MM.1S (cell line): ENCODE measurements around the gene DNER.

Experiments
- DNase-seq: peaks from one replicate; pipeline ENCODE4 v3.0.0-alpha.2; 2015
- H2AFZ ChIP-seq: fragments of 300-600 bp; sonication (generic); 2 replicates; pipeline ENCODE4 v1.6.0; 2016; ENCODE audit warnings: antibody characterized with exemption, low read length
- H3F3A ChIP-seq: fragments of 300-600 bp; sonication (generic); 2 replicates; pipeline ENCODE4 v1.6.1; 2016; ENCODE audit warnings: mild to moderate bottlenecking, antibody characterized with exemption, low read length, moderate library complexity, mixed read lengths; ENCODE audit not compliant: insufficient read depth
- H3K27ac ChIP-seq: fragments of 300-600 bp; sonication (generic); 2 replicates; pipeline ENCODE4 v1.5.1; 2016; ENCODE audit warnings: mild to moderate bottlenecking, low read length
- H3K27me3 ChIP-seq: fragments of 300-600 bp; sonication (generic); replicated peaks from 2 replicates; pipeline ENCODE4 v1.6.0; 2016; ENCODE audit warnings: low read length; ENCODE audit not compliant: insufficient read depth
- H3K36me3 ChIP-seq: fragments of 300-600 bp; sonication (generic); replicated peaks from 2 replicates; pipeline ENCODE4 v1.6.1; 2016; ENCODE audit warnings: mild to moderate bottlenecking, low read length, mixed read lengths; ENCODE audit not compliant: insufficient read depth
- H3K4me1 ChIP-seq: fragments of 300-600 bp; sonication (generic); 2 replicates; pipeline ENCODE4 v1.6.1; 2016; ENCODE audit warnings: low read length, mixed read lengths
- H3K4me2 ChIP-seq: fragments of 300-600 bp; sonication (generic); 2 replicates; pipeline ENCODE4 v1.6.0; 2016; ENCODE audit warnings: low read depth, low read length
- H3K4me3 ChIP-seq: fragments of 300-600 bp; sonication (generic); 2 replicates; pipeline ENCODE4 v1.5.1; 2016; ENCODE audit warnings: low read length, mixed read lengths
- H3K79me2 ChIP-seq: fragments of 300-600 bp; sonication (generic); 2 replicates; pipeline ENCODE4 v1.6.1; 2016; ENCODE audit warnings: mixed run types, low read length, mixed read lengths
- H3K9ac ChIP-seq: fragments of 300-600 bp; sonication (generic); 2 replicates; pipeline ENCODE4 v1.6.1; 2016; ENCODE audit warnings: low read length, mixed read lengths
- H3K9me2 ChIP-seq: fragments of 300-600 bp; sonication (generic); replicated peaks from 2 replicates; pipeline ENCODE4 v1.6.1; 2016; ENCODE audit warnings: mild to moderate bottlenecking, low read length, mixed read lengths; ENCODE audit not compliant: insufficient read depth
- H3K9me3 ChIP-seq: fragments of 300-600 bp; sonication (generic); replicated peaks from 2 replicates; pipeline ENCODE4 v1.6.1; 2016; ENCODE audit warnings: mild to moderate bottlenecking, low read length, mixed read lengths; ENCODE audit not compliant: insufficient read depth
- H4K20me1 ChIP-seq: fragments of 300-600 bp; sonication (generic); 2 replicates; pipeline ENCODE4 v1.6.1; 2016; ENCODE audit warnings: mild to moderate bottlenecking, low read length, moderate library complexity, mixed read lengths; ENCODE audit not compliant: insufficient read depth
- CTCF ChIP-seq: fragments of 300-600 bp; sonication (generic); IDR thresholded peaks from 2 replicates; pipeline ENCODE4 v1.5.1; 2016; ENCODE audit warnings: antibody characterized with exemption, low read length, mixed read lengths
- EZH2 ChIP-seq: fragments of 300-600 bp; sonication (generic); optimal IDR thresholded peaks from 2 replicates; pipeline ENCODE3; 2017; ENCODE audit warnings: low read depth, mild to moderate bottlenecking, antibody characterized with exemption, low read length, mixed read lengths
- EZH2phosphoT487 ChIP-seq: fragments of 300-600 bp; sonication (generic); IDR thresholded peaks from 2 replicates; pipeline ENCODE4 v1.6.1; 2018; ENCODE audit warnings: antibody characterized with exemption, low read length

Gene DNER

GRCh38 chr2:229372207-229372606 lies 342.1 kb downstream of the DNER start:
- Histone ChIP-seq H3K36me3 (no peaks in the 10 kb centered on the region), H3K9me2 (no peaks in the 10 kb centered on the region), H3K4me2 (no peak overlapping the region), H3K4me3 (no peak overlapping the region), H3F3A (no peaks in the 10 kb centered on the region), H4K20me1 (no peaks in the 10 kb centered on the region), H3K79me2 (no peaks in the 10 kb centered on the region), H2AFZ (no peak overlapping the region), H3K9ac (no peak overlapping the region), H3K4me1 (no peaks in the 10 kb centered on the region), H3K9me3 (no peaks in the 10 kb centered on the region), H3K27ac (no peak overlapping the region), H3K27me3 (no peaks in the 10 kb centered on the region)
- TF ChIP-seq EZH2phosphoT487 = no peak
- TF ChIP-seq CTCF = no peak
- TF ChIP-seq EZH2 = no peak
- no peak for DNase-seq

- H3K9me3 ChIP-seq = no peaks in the 10 kb centered on the region
- no peaks in the 10 kb centered on the region for H3K36me3 ChIP-seq
- no peak overlapping the region for H3K9ac ChIP-seq
- H3K4me2 ChIP-seq = no peak overlapping the region
- no peak overlapping the region for H2AFZ ChIP-seq
- H3K4me1 ChIP-seq = no peaks in the 10 kb centered on the region
- TF ChIP-seq CTCF = no peak
- TF ChIP-seq EZH2phosphoT487 = no peak
- TF ChIP-seq EZH2 = no peak
- H3K9me2 ChIP-seq = no peaks in the 10 kb centered on the region
- H3K79me2 ChIP-seq = no peaks in the 10 kb centered on the region
- H3K4me3 ChIP-seq = no peak overlapping the region
- no peaks in the 10 kb centered on the region for H3F3A ChIP-seq
- H3K27me3 ChIP-seq = no peaks in the 10 kb centered on the region
- DNase-seq = no peak
- no peaks in the 10 kb centered on the region for H4K20me1 ChIP-seq
- H3K27ac ChIP-seq = no peak overlapping the region
Measured at GRCh38 chr2:229371086-229371485, 343.3 kb downstream of the DNER start.

DNA sequence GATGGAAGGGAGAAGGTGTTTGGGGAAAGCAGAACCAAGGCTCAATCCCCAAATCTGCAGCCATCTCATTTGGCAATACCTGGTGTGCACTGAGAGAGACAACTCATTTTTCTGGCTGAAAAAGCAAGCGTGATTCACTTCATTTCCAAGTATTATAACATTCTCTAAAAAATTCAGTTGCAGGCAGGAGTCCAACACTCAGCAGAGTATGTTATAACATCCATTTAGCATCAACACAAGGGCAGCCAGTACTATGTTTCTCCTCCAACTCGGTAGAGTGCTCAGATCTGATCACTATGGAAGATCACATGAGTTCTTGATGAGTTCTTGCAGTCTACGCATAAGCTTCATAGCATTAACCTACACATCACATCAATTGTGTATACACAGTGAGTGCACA lies 343.8 kb downstream of the DNER start:
- H3K36me3 ChIP-seq = no peaks in the 10 kb centered on the region
- H3K4me2 ChIP-seq = no peak overlapping the region
- no peaks in the 10 kb centered on the region for H3K9me3 ChIP-seq
- no peaks in the 10 kb centered on the region for H3K79me2 ChIP-seq
- no peak for DNase-seq
- no peak overlapping the region for H3K27ac ChIP-seq
- H3K9me2 ChIP-seq = no peaks in the 10 kb centered on the region
- no peaks in the 10 kb centered on the region for H3K27me3 ChIP-seq
- no peaks in the 10 kb centered on the region for H3F3A ChIP-seq
- no peak for TF ChIP-seq CTCF
- TF ChIP-seq EZH2phosphoT487 = no peak
- no peak for TF ChIP-seq EZH2
- H3K4me1 ChIP-seq = no peaks in the 10 kb centered on the region
- H3K4me3 ChIP-seq = no peak overlapping the region
- H3K9ac ChIP-seq = no peak overlapping the region
- H4K20me1 ChIP-seq = no peaks in the 10 kb centered on the region
- no peak overlapping the region for H2AFZ ChIP-seq
